PC-9 (cell line): Measurements from ENCODE around the gene PRDX3.

Experiments
- EZH2 ChIP-seq: fragments of 200-600 bp; sonication (generic); IDR thresholded peaks from 2 replicates; pipeline ENCODE4 v1.8.0; 2017; ENCODE audit warnings: antibody characterized with exemption, low read depth
- TF ChIP-seq, protein P1 (sequence below): fragments of 200-600 bp; sonication (generic); conservative IDR thresholded peaks from 2 replicates; pipeline ENCODE4 v1.6.1; 2017; ENCODE audit warnings: mixed run types, antibody characterized with exemption, mild to moderate bottlenecking, moderate library complexity

DNA sequence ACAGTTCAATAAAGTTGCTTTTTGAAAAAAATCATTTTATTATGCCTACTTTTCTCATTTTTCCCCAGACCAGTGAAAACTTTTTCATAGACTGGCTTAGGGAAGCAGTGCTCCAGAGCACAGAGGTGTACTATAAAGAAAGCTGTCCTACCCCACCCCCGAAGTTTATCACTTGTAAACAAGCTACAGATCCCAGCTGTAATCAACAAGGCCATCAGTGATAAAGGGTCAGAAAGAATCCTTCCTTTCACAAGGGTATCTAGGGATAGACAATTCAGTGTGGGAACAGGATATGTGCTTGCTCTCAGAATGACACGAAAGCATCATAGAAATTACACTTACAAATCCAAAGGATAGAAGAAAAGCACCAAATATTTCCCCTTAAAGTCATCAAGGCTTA, 4.5 kb downstream of the PRDX3 start:
- TF ChIP-seq, protein P1, sequence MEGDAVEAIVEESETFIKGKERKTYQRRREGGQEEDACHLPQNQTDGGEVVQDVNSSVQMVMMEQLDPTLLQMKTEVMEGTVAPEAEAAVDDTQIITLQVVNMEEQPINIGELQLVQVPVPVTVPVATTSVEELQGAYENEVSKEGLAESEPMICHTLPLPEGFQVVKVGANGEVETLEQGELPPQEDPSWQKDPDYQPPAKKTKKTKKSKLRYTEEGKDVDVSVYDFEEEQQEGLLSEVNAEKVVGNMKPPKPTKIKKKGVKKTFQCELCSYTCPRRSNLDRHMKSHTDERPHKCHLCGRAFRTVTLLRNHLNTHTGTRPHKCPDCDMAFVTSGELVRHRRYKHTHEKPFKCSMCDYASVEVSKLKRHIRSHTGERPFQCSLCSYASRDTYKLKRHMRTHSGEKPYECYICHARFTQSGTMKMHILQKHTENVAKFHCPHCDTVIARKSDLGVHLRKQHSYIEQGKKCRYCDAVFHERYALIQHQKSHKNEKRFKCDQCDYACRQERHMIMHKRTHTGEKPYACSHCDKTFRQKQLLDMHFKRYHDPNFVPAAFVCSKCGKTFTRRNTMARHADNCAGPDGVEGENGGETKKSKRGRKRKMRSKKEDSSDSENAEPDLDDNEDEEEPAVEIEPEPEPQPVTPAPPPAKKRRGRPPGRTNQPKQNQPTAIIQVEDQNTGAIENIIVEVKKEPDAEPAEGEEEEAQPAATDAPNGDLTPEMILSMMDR, result no peak
- TF ChIP-seq EZH2, result no peak
